Measurements from ENCODE around the gene EPHB2. TPM values are rescaled to one million over a fixed set of nuclear protein-coding genes. Genes with fewer than 3 reads are reported as not detected.

EPHB2 gene
- total and polyA plus RNA-seq, 2 donors from 2014 or later, result 3.0 to 9.5 TPM

GRCh38 chr1:22887491-22887890 is 176.9 kb downstream of the EPHB2 start:
- FAIRE-seq (no peak), DNase-seq (no peak)
- Histone ChIP-seq H3K27ac (ENCODE audit: low read depth in 2 of 2, low read length in 2 of 2) (no peak overlapping the region), H3K4me3 (ENCODE audit: low read length in 3 of 3) (no peak overlapping the region), H3K9me3 (ENCODE audit: control insufficient read depth in 2 of 3, insufficient read depth in 1 of 3, low read length in 3 of 3) (no peaks in the 10 kb centered on the region), H3K9ac (ENCODE audit: low read length in 3 of 3) (no peak overlapping the region), H3K36me3 (ENCODE audit: control insufficient read depth in 2 of 3, insufficient read depth in 3 of 3, low read length in 3 of 3) (no peaks in the 10 kb centered on the region), H3K27me3 (ENCODE audit: control insufficient read depth, insufficient read depth, low read length) (no peaks in the 10 kb centered on the region), H3K4me1 (ENCODE audit: control insufficient read depth in 2 of 3, insufficient read depth in 2 of 3, low read depth in 1 of 3, low read length in 3 of 3) (no peaks in the 10 kb centered on the region)
- intact Hi-C loops (cut with DNase I), result loop anchor here (10.0 kb wide), 1 partner anchor 183 kb away; no protein-coding TSS in a partner anchor
- TF ChIP-seq, protein P1, sequence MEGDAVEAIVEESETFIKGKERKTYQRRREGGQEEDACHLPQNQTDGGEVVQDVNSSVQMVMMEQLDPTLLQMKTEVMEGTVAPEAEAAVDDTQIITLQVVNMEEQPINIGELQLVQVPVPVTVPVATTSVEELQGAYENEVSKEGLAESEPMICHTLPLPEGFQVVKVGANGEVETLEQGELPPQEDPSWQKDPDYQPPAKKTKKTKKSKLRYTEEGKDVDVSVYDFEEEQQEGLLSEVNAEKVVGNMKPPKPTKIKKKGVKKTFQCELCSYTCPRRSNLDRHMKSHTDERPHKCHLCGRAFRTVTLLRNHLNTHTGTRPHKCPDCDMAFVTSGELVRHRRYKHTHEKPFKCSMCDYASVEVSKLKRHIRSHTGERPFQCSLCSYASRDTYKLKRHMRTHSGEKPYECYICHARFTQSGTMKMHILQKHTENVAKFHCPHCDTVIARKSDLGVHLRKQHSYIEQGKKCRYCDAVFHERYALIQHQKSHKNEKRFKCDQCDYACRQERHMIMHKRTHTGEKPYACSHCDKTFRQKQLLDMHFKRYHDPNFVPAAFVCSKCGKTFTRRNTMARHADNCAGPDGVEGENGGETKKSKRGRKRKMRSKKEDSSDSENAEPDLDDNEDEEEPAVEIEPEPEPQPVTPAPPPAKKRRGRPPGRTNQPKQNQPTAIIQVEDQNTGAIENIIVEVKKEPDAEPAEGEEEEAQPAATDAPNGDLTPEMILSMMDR (IDR thresholded peaks at IDR 0.05; ENCODE audit: borderline replicate concordance, extremely low read depth, insufficient read depth), result no peak

- Histone ChIP-seq H3K27me3 (ENCODE audit: control insufficient read depth, insufficient read depth, low read length) (no peaks in the 10 kb centered on the region), H3K9ac (ENCODE audit: low read length in 3 of 3) (no peak overlapping the region), H3K9me3 (ENCODE audit: control insufficient read depth in 2 of 3, insufficient read depth in 1 of 3, low read length in 3 of 3) (no peaks in the 10 kb centered on the region), H3K4me3 (ENCODE audit: low read length in 3 of 3) (no peak overlapping the region), H3K27ac (ENCODE audit: low read depth in 2 of 2, low read length in 2 of 2) (no peak overlapping the region), H3K36me3 (ENCODE audit: control insufficient read depth in 2 of 3, insufficient read depth in 3 of 3, low read length in 3 of 3) (no peaks in the 10 kb centered on the region), H3K4me1 (ENCODE audit: control insufficient read depth in 2 of 3, insufficient read depth in 2 of 3, low read depth in 1 of 3, low read length in 3 of 3) (no peaks in the 10 kb centered on the region)
- intact Hi-C loops (cut with DNase I), result loop anchor here (10.0 kb wide), 1 partner anchor 184 kb away; no protein-coding TSS in a partner anchor
- TF ChIP-seq, protein P1 (IDR thresholded peaks at IDR 0.05; ENCODE audit: borderline replicate concordance, extremely low read depth, insufficient read depth), result no peak
- no peak for DNase-seq
- FAIRE-seq, result no peak
Observed at GRCh38 chr1:22888320-22889075, 177.9 kb downstream of the EPHB2 start.

- no peak overlapping the region for H3K9ac ChIP-seq (ENCODE audit: low read length in 3 of 3)
Observed at GRCh38 chr1:22889213-22889827, 178.7 kb downstream of the EPHB2 start.

More at GRCh38 chr1:22889213-22889827, 178.7 kb downstream of the EPHB2 start:
- Histone ChIP-seq H3K27ac (ENCODE audit: low read depth in 2 of 2, low read length in 2 of 2) (no peak overlapping the region), H3K36me3 (ENCODE audit: control insufficient read depth in 2 of 3, insufficient read depth in 3 of 3, low read length in 3 of 3) (no peaks in the 10 kb centered on the region), H3K27me3 (ENCODE audit: control insufficient read depth, insufficient read depth, low read length) (no peaks in the 10 kb centered on the region), H3K9me3 (ENCODE audit: control insufficient read depth in 2 of 3, insufficient read depth in 1 of 3, low read length in 3 of 3) (no peaks in the 10 kb centered on the region), H3K4me1 (ENCODE audit: control insufficient read depth in 2 of 3, insufficient read depth in 2 of 3, low read depth in 1 of 3, low read length in 3 of 3) (no peaks in the 10 kb centered on the region), H3K4me3 (ENCODE audit: low read length in 3 of 3) (no peak overlapping the region)
- intact Hi-C loops (cut with DNase I), result loop anchor here (10.0 kb wide), 1 partner anchor 185 kb away; no protein-coding TSS in a partner anchor
- DNase-seq, result peak in 3 of 5 donors; percentile 15 to 62 (median 44)
- TF ChIP-seq, protein P1 (IDR thresholded peaks at IDR 0.05; ENCODE audit: borderline replicate concordance, extremely low read depth, insufficient read depth), result peak; percentile 82
- FAIRE-seq, result no peak

All from kidney (tissue), 14 donors.